K562 (cell line): ENCODE data around the gene ZNF597. TPM values are rescaled to one million over a fixed set of nuclear protein-coding genes. Genes with fewer than 3 reads are reported as not detected.
A peak's percentile ranks its signal among the peaks of the same experiment; 100 is the strongest.

Experiments
- ATF3 ChIP-seq, 2 experiments: fragments of 450-650 bp in 1 of 2; sonication (generic) in 1 of 2; formaldehyde crosslinking in 1 of 2; IDR thresholded peaks in 1 of 2; conservative IDR thresholded peaks in 1 of 2; 2 replicates each; pipeline versions ENCODE4 v1.6.1 to v1.8.1; 2016 to 2023; ENCODE audit warnings: mild to moderate bottlenecking in 2 of 2, moderate library complexity in 2 of 2, inconsistent platforms in 1 of 2, missing genetic modification reagents in 1 of 2
- EP400 ChIP-seq: fragments of 450-650 bp; IDR thresholded peaks from 2 replicates; pipeline ENCODE4 v1.6.1; 2017; ENCODE audit warnings: antibody characterized with exemption, mild to moderate bottlenecking, moderate library complexity
- KAT2B ChIP-seq: IDR thresholded peaks from one replicate; pipeline ENCODE4 v1.6.1; 2012; ENCODE audit warnings: low read depth, mild to moderate bottlenecking, control low read depth, inconsistent platforms, low read length, moderate library complexity
- KLF16 ChIP-seq: IDR thresholded peaks from 2 replicates; pipeline ENCODE4 v1.6.1; 2016; ENCODE audit warnings: antibody characterized with exemption
- KLF6 ChIP-seq: fragments of 250-450 bp; sonication (Bioruptor Pico); IDR thresholded peaks from 2 replicates; pipeline ENCODE4 v1.4.0; 2020; ENCODE audit warnings: mild to moderate bottlenecking, moderate library complexity, borderline replicate concordance
- MEIS2 ChIP-seq: fragments of 450-650 bp; IDR thresholded peaks from 2 replicates; pipeline ENCODE4 v1.6.1; 2014; ENCODE audit warnings: mild to moderate bottlenecking; ENCODE audit not compliant: partially characterized antibody
- MITF ChIP-seq: IDR thresholded peaks from 2 replicates; pipeline ENCODE4 v1.6.1; 2014; ENCODE audit warnings: antibody characterized with exemption
- NCOA1 ChIP-seq: fragments of 450-650 bp; IDR thresholded peaks from 2 replicates; pipeline ENCODE4 v1.6.1; 2016; ENCODE audit warnings: low read depth
- ZBTB40 ChIP-seq, 2 experiments: fragments of 450-650 bp in 1 of 2; sonication (generic) in 1 of 2; formaldehyde crosslinking in 1 of 2; IDR thresholded peaks; 2 replicates each; pipeline versions ENCODE4 v1.7.1 to v1.9.0; 2016 to 2022; ENCODE audit warnings: inconsistent platforms in 1 of 2, mild to moderate bottlenecking in 1 of 2, missing genetic modification reagents in 1 of 2
- ZC3H11A ChIP-seq: IDR thresholded peaks from 2 replicates; pipeline ENCODE4 v1.6.1; 2012; ENCODE audit warnings: low read depth, low read length, improper control_type of control experiment
- ZFPM2 ChIP-seq: fragments of 250-450 bp; sonication (Bioruptor Pico); IDR thresholded peaks from 2 replicates; pipeline ENCODE4 v1.5.1; 2022; ENCODE audit warnings: mild to moderate bottlenecking
- ZNF518B ChIP-seq: fragments of 250-450 bp; sonication (Bioruptor Pico); IDR thresholded peaks from 2 replicates; pipeline ENCODE4 v1.5.0; 2021; ENCODE audit warnings: mild to moderate bottlenecking, moderate library complexity
- polyA plus RNA-seq, 8 experiments: library from polyadenylated mRNA; depleted of rRNA in 4 of 8; stranded (reverse) in 5 of 8; unstranded in 3 of 8; fragments of >200 nt; fragmentation: Nextera tagmentation in 2 of 8; fragmentation: Illumina TruSeq in 1 of 8; extraction: Ambion mirVana in 2 of 8; extraction: Trizol in 1 of 8; gene quantifications; 2 replicates each; pipeline versions ENCODE4 v1.2.1 to v1.2.3, GENCODE V29; 2011 to 2014; ENCODE audit warnings: inconsistent platforms in 1 of 8, missing spikeins in 1 of 8
- total RNA-seq, 7 experiments: library from RNA; depleted of rRNA in 6 of 7; stranded (reverse); fragments of >200 nt in 6 of 7; fragmentation: Illumina TruSeq in 2 of 7; extraction: Trizol in 2 of 7; gene quantifications; 2 replicates each; pipeline versions ENCODE4 v1.2.1 to v1.2.3, GENCODE V29; 2011 to 2021; ENCODE audit warnings: low replicate concordance in 1 of 7

Gene ZNF597
- total and polyA plus RNA-seq, 9 of the 15 experiments (the other 6 are each of a cell fraction or from before 2014, with no cell fraction given): 0.14 to 0.68 (median 0.42) TPM

- TF ChIP-seq ATF3 (IDR thresholded peaks at IDR 0.05) (peak; percentile 19; the same call in 1 of the 2 replicates), ATF3 (CRISPR knock-in tag; conservative IDR thresholded peaks at IDR 0.05) (no peak), KLF16 (peak; percentile 83), EP400 (peak; percentile 19; the same call in 1 of the 2 replicates), MITF (no peak), NCOA1 (peak; percentile 61; the same call in 1 of the 2 replicates), ZBTB40 (IDR thresholded peaks at IDR 0.05) (no peak), ZBTB40 (CRISPR knock-in tag; IDR thresholded peaks at IDR 0.05) (no peak), MEIS2 (peak; percentile 65), ZC3H11A (no peak), ZNF518B (CRISPR knock-in tag) (no peak), KLF6 (CRISPR knock-in tag) (no peak), ZFPM2 (CRISPR knock-in tag) (no peak), KAT2B (no peak)
These were observed 55.0 kb downstream of the ZNF597 start (continued) for GRCh38 chr16:3388325-3388724.
